Right atrium auricular region (tissue), 2 donors: ENCODE data around the gene AIRE. TPM values are rescaled to one million over a fixed set of nuclear protein-coding genes. Genes with fewer than 3 reads are reported as not detected.

Source experiments
- DNase-seq: peaks from one replicate; pipeline ENCODE4 v3.0.0-alpha.2; 2019; ENCODE audit warnings: low spot score
- H3K27ac ChIP-seq, 2 donors: fragments of 200-600 bp; sonication (generic); 1 replicate in 1 of 2; 2 replicates in 1 of 2; pipeline ENCODE4 v1.5.1; 2016 to 2019
- H3K27me3 ChIP-seq, 2 donors: fragments of 200-600 bp; sonication (generic); one replicate each; pipeline versions ENCODE4 v1.5.1 to v1.6.0; 2017 to 2019
- H3K36me3 ChIP-seq: fragments of 200-600 bp; sonication (generic); one replicate; pipeline ENCODE4 v1.5.1; 2016
- H3K4me1 ChIP-seq, 2 donors: fragments of 200-600 bp; sonication (generic); one replicate each; pipeline versions ENCODE4 v1.5.1 to v1.6.0; 2017 to 2019
- H3K4me3 ChIP-seq, 2 donors: fragments of 200-600 bp; sonication (generic); 1 replicate in 1 of 2; 2 replicates in 1 of 2; pipeline ENCODE4 v1.5.1; 2017 to 2019; ENCODE audit warnings: mild to moderate bottlenecking in 1 of 2, moderate library complexity in 1 of 2
- H3K9me3 ChIP-seq, 2 donors: fragments of 200-600 bp; sonication (generic); one replicate each; pipeline ENCODE4 v1.5.1; 2019
- total RNA-seq, 2 donors: library from RNA; depleted of rRNA; stranded (reverse); fragments of >200 nt; gene quantifications; one replicate each; pipeline ENCODE4 v1.1.0, GENCODE V29; 2016
- TF ChIP-seq, protein P1 (sequence below), 2 donors: fragments of 200-600 bp; sonication (generic); IDR thresholded peaks; one replicate each; pipeline ENCODE4 v1.5.1; 2019; ENCODE audit warnings: antibody characterized with exemption in 2 of 2

Gene AIRE
- total RNA-seq, 2 donors from 2014 or later: not detected

DNA sequence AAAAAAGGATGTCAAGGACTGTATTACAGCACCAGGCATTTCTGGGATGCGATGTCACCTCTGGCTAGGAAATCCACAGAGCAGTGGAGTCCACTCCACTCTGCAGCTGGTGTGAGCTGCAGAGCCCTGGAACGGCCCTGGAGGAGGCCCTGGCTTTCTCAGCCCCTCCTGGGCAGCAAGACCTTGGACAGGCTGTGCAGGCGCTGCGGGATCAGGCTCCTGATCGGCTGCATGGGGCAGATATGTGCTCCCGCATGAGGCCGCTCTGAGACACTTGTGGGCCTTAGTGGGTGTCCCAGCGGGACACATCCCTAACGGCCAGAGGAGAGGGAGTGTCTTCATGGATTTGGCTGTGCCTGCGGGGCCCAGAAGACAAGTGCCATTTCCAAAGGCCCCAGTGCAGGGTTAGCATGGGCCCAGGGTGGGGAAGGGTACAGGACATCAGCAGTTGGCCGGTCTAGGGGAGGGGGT lies 30.1 kb upstream of the AIRE start:
- no peak for DNase-seq
- H3K9me3 ChIP-seq: peaks cover 0 to 6% of the 10 kb centered on the region in 2 donors
- H3K4me3 ChIP-seq: no peak overlapping the region
- no peak overlapping the region for H3K27ac ChIP-seq
- H3K4me1 ChIP-seq: no peaks in the 10 kb centered on the region
- H3K36me3 ChIP-seq: no peaks in the 10 kb centered on the region
- H3K27me3 ChIP-seq: no peaks in the 10 kb centered on the region
- TF ChIP-seq, protein P1, sequence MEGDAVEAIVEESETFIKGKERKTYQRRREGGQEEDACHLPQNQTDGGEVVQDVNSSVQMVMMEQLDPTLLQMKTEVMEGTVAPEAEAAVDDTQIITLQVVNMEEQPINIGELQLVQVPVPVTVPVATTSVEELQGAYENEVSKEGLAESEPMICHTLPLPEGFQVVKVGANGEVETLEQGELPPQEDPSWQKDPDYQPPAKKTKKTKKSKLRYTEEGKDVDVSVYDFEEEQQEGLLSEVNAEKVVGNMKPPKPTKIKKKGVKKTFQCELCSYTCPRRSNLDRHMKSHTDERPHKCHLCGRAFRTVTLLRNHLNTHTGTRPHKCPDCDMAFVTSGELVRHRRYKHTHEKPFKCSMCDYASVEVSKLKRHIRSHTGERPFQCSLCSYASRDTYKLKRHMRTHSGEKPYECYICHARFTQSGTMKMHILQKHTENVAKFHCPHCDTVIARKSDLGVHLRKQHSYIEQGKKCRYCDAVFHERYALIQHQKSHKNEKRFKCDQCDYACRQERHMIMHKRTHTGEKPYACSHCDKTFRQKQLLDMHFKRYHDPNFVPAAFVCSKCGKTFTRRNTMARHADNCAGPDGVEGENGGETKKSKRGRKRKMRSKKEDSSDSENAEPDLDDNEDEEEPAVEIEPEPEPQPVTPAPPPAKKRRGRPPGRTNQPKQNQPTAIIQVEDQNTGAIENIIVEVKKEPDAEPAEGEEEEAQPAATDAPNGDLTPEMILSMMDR (IDR thresholded peaks at IDR 0.05): no peak

DNA sequence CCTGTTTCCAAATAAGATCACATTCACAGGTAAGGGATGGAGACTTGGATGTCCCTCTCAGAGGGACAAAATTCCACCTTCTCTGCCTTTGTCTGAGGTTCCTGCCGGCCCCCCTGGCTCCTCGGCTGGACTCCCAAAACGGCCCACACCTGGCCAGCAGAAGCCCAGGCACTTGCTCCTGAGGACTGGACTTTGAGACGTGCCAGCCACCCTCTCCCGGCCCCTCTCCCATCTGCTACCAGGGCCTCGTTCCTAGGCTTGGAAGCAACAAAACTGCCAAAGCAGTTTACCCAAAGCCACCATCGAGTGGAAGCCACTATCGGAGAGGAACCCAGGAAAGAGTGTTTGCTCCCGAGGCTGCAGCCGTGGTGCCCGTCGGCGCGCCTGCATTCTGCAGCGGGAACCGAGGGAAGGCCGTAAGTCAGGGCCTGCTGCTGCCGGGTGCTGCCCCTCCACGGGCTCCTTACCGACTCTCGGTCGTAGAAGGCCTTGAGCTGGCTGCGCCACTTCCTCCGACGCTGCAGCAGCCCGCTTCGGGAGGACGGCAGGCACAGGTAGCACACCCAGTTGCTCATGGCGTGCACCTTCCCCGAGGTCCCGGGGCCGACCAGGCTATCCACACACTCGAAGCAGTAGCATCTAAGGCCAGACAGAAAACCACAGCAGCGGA lies 27.5 kb upstream of the AIRE start:
- H3K27ac ChIP-seq: no peak overlapping the region
- peaks cover 0 to 6% of the 10 kb centered on the region in 2 donors for H3K9me3 ChIP-seq
- TF ChIP-seq, protein P1 (IDR thresholded peaks at IDR 0.05): no peak
- H3K36me3 ChIP-seq: no peaks in the 10 kb centered on the region
- no peaks in the 10 kb centered on the region for H3K27me3 ChIP-seq
- H3K4me1 ChIP-seq: no peaks in the 10 kb centered on the region
- no peak for DNase-seq
- H3K4me3 ChIP-seq: no peak overlapping the region

DNA sequence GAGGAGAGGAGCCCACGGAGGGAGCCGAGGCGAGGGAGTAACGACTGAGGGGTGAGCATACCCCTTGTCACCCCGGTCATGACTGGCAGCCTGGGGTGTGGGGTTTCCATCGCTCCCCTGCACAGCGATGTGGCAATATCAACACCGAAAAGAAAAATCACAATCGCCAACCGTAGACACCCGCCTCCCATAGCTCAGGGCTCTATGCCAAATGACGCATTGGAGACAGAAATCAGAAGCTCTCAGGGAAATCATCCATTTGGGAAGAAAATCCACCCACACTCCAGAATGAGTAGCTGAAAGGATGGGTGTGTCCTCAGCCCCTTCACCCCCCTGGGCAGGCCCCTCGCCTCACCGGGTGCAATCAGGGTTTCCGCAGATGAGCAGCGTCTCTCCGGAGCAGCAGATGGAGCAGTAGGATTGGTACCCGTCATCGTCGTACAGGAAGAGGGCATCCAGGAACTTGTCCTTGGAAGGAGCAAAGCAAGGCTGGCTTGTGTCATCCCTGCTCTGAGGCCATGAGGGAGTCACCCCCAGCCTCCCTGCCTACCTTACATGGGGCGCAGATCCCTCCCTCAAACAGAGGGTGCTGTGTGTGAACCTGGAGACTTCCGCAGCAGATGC lies 26.5 kb upstream of the AIRE start:
- TF ChIP-seq, protein P1 (IDR thresholded peaks at IDR 0.05): no peak
- no peaks in the 10 kb centered on the region for H3K4me1 ChIP-seq
- no peak overlapping the region for H3K4me3 ChIP-seq
- no peak for DNase-seq
- no peaks in the 10 kb centered on the region for H3K27me3 ChIP-seq
- peaks cover 0 to 6% of the 10 kb centered on the region in 2 donors for H3K9me3 ChIP-seq
- no peak overlapping the region for H3K27ac ChIP-seq
- no peaks in the 10 kb centered on the region for H3K36me3 ChIP-seq

DNA sequence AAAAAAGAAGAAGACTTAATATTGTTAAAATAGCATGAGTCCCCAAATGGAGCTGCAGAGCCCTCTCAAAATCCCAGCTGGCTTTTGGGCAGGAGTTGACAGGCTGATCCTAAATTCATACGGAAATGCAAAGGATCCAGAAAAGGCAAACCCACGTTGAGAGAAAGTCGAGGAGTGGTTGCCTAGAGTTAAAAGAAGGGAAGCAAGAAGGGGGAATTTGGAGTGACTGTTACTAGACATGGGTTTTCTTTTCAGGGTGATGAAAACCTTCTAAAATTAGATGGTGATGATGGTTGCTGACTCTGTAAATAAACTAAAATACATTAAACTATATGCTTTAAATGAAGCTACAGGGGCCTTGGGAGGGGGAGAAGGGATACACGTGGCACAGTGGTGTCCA lies 25.6 kb upstream of the AIRE start:
- Histone ChIP-seq H3K27me3 (no peaks in the 10 kb centered on the region), H3K36me3 (no peaks in the 10 kb centered on the region), H3K4me1 (no peaks in the 10 kb centered on the region), H3K9me3 (peaks cover 0 to 6% of the 10 kb centered on the region in 2 donors), H3K27ac (no peak overlapping the region), H3K4me3 (no peak overlapping the region)
- TF ChIP-seq, protein P1 (IDR thresholded peaks at IDR 0.05): no peak
- no peak for DNase-seq

DNA sequence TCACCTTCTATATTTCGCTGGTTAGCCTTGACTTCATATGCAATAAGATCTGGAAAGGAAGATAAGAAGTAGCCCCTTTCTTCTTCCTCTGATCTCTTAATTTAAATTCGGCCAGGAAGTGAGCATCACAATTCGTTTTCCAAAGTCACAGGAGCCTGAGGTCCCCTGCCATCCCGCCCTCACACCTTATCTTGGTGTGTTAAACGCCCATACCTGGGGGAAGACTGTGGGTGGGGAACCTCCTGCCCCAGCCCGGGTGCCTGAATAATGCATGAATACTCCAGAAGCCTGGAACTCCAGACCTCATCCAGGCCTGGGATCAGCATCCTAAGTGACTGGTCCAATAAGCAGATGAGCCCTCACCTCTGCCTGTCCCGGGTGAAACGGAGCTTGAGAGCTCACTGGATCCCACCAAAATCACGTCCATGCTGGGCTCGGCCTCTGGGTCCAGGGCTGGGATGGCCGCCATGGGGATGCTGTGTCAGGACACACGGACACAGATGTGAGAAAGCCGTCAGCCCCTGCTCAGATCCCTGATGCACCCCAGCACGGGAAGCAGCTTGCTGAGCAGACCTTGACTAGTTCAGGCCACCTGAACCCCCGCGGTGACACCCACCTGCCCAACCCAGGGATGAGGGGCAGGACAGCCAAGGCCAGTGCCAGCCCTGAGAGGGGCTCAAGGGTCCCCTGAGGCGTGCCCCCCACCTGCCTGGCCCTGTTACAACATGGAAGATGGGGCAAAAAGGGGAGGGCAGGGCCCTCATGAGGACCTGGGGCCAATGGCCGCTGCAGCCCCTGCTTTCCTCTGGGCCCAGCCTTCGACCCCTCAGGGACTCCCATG lies 24.7 kb upstream of the AIRE start:
- Histone ChIP-seq H3K36me3 (no peaks in the 10 kb centered on the region), H3K27ac (no peak overlapping the region), H3K27me3 (no peaks in the 10 kb centered on the region), H3K4me1 (no peaks in the 10 kb centered on the region), H3K4me3 (no peak overlapping the region), H3K9me3 (peaks cover 0 to 6% of the 10 kb centered on the region in 2 donors)
- no peak for DNase-seq
- TF ChIP-seq, protein P1 (IDR thresholded peaks at IDR 0.05): no peak
